SK-N-MC (cell line): ENCODE measurements around the gene RAB3GAP1.

Experiments
- EZH2 ChIP-seq: fragments of 200-600 bp; sonication (generic); IDR thresholded peaks from one replicate; pipeline ENCODE4 v1.6.1; 2017; ENCODE audit warnings: antibody characterized with exemption
- FOXP2 ChIP-seq: optimal IDR thresholded peaks from 2 replicates; pipeline ENCODE3; 2011; ENCODE audit warnings: mild to moderate bottlenecking, moderate library complexity; ENCODE audit not compliant: insufficient read depth; ENCODE audit errors: extremely low read length, control extremely low read depth
- POLR2AphosphoS5 ChIP-seq: IDR thresholded peaks from 2 replicates; pipeline ENCODE4 v1.6.1; 2012; ENCODE audit warnings: mild to moderate bottlenecking, low read depth, low read length, borderline replicate concordance

GRCh38 chr2:135097532-135098231, 45.6 kb downstream of the RAB3GAP1 start:
- TF ChIP-seq POLR2AphosphoS5 (no peak), EZH2 (no peak), FOXP2 (no peak)
